A549 (cell line): Measurements from ENCODE around the gene GABARAP. TPM values are rescaled to one million over a fixed set of nuclear protein-coding genes. Genes with fewer than 3 reads are reported as not detected.
A peak's percentile ranks its signal among the peaks of the same experiment; 100 is the strongest.

Experiments
- ATAC-seq, 2 experiments: fragments of 200-7000 bp in 1 of 2; fragments of >200 bp in 1 of 2; cut with Nextera tagmentation in 1 of 2; cut with Tn5 transposase in 1 of 2; 3 replicates each; pipeline versions ENCODE4 v1.8.0 to v1.9.1; 2018 to 2020; ENCODE audit warnings: mild to moderate bottlenecking in 1 of 2, moderate library complexity in 1 of 2
- CTCF ChIA-PET: fragments of 300-600 bp; sonication (Branson Sonifier 250); formaldehyde crosslinking; extraction: SDS; loops from one replicate; lab custom pipeline; 2021; ENCODE audit warnings: antibody characterized with exemption, inconsistent platforms; lab: Yijun Ruan, JAX
- POLR2A ChIA-PET: fragments of 350-600 bp; formaldehyde crosslinking; extraction: SDS; loops from one replicate; lab custom pipeline; 2021; ENCODE audit warnings: antibody characterized with exemption, inconsistent platforms; lab: Yijun Ruan, JAX
- DNase-seq, 2 experiments: peaks; one replicate each; pipeline versions ENCODE4 v3.0.0 to v3.0.0-alpha.2; 2011 to 2016; ENCODE audit warnings: low read depth in 1 of 2, low spot score in 1 of 2
- FAIRE-seq: peaks from 2 replicates; lab custom pipeline; 2011; peaks lifted over from hg19 to GRCh38; lab: Jason Lieb, UNC
- H3K27ac ChIP-seq, 2 experiments: fragments of >200 bp; sonication (Bioruptor Twin); formaldehyde crosslinking; 3 replicates each; pipeline ENCODE4 v1.5.1; 2016 to 2017
- H3K4me1 ChIP-seq: fragments of >200 bp; sonication (Bioruptor Twin); formaldehyde crosslinking; 3 replicates; pipeline ENCODE4 v1.6.1; 2016
- H3K4me2 ChIP-seq: fragments of >200 bp; sonication (Bioruptor Twin); formaldehyde crosslinking; 3 replicates; pipeline ENCODE4 v1.6.1; 2016
- H3K4me3 ChIP-seq: fragments of >200 bp; sonication (Bioruptor Twin); formaldehyde crosslinking; 3 replicates; pipeline ENCODE4 v1.5.1; 2016
- H3K9me3 ChIP-seq: fragments of >200 bp; sonication (Bioruptor Twin); formaldehyde crosslinking; 3 replicates; pipeline ENCODE4 v1.6.1; 2016
- ATOH8 ChIP-seq: fragments of 250-450 bp; sonication (Bioruptor Pico); IDR thresholded peaks from 2 replicates; pipeline ENCODE4 v1.5.0; 2020; ENCODE audit warnings: low read depth, mild to moderate bottlenecking, moderate library complexity
- BCL3 ChIP-seq: fragments of >200 bp; sonication (Bioruptor Twin); formaldehyde crosslinking; IDR thresholded peaks from 3 replicates; pipeline ENCODE4 v1.6.1; 2016
- BHLHE40 ChIP-seq: IDR thresholded peaks from 2 replicates; pipeline ENCODE4 v1.6.1; 2012; ENCODE audit warnings: low read depth, low read length, inconsistent platforms
- EP300 ChIP-seq, 2 experiments: fragments of >200 bp; sonication (Bioruptor Twin); formaldehyde crosslinking; IDR thresholded peaks; 2 replicates in 1 of 2; 3 replicates in 1 of 2; pipeline ENCODE4 v1.6.1; 2016 to 2017
- ESRRA ChIP-seq: fragments of 150-350 bp; IDR thresholded peaks from 2 replicates; pipeline ENCODE4 v1.6.1; 2014; ENCODE audit warnings: mild to moderate bottlenecking, low read length, borderline replicate concordance
- FOSB ChIP-seq: fragments of 250-450 bp; sonication (Bioruptor Pico); IDR thresholded peaks from 2 replicates; pipeline ENCODE4 v1.5.0; 2020; ENCODE audit warnings: mild to moderate bottlenecking, moderate library complexity
- FOSL2 ChIP-seq, 2 experiments: fragments of 450-650 bp in 1 of 2; fragments of >200 bp in 1 of 2; sonication (Bioruptor Twin) in 1 of 2; formaldehyde crosslinking; IDR thresholded peaks; 2 replicates each; pipeline versions ENCODE4 v1.5.0 to v1.6.1; 2016 to 2020; ENCODE audit warnings: mild to moderate bottlenecking in 1 of 2, moderate library complexity in 1 of 2
- GATA3 ChIP-seq: IDR thresholded peaks from 2 replicates; pipeline ENCODE4 v1.6.1; 2012; ENCODE audit warnings: borderline replicate concordance
- HMGXB4 ChIP-seq: fragments of 250-450 bp; sonication (Bioruptor Pico); IDR thresholded peaks from 2 replicates; pipeline ENCODE4 v1.5.0; 2021; ENCODE audit warnings: mild to moderate bottlenecking, moderate library complexity, borderline replicate concordance
- HOXB13 ChIP-seq: fragments of 250-450 bp; sonication (Bioruptor Pico); IDR thresholded peaks from 2 replicates; pipeline ENCODE4 v1.5.0; 2020; ENCODE audit warnings: low read depth, mild to moderate bottlenecking, moderate library complexity
- JUN ChIP-seq, 2 experiments: fragments of >200 bp; sonication (Bioruptor Twin); formaldehyde crosslinking; IDR thresholded peaks; 2 replicates in 1 of 2; 3 replicates in 1 of 2; pipeline ENCODE4 v1.6.1; 2016 to 2017
- KDM5A ChIP-seq: fragments of 200-600 bp; sonication (generic); IDR thresholded peaks from 2 replicates; pipeline ENCODE4 v1.6.1; 2016; ENCODE audit warnings: antibody characterized with exemption, mild to moderate bottlenecking
- MAFK ChIP-seq: fragments of 450-650 bp; IDR thresholded peaks from 2 replicates; pipeline ENCODE4 v1.6.1; 2014; ENCODE audit not compliant: partially characterized antibody
- MAX ChIP-seq: IDR thresholded peaks from 2 replicates; pipeline ENCODE4 v1.6.1; 2012
- NFE2L2 ChIP-seq: fragments of 150-350 bp; conservative IDR thresholded peaks from 2 replicates; pipeline ENCODE4 v1.6.1; 2014; ENCODE audit warnings: low read length
- PBX3 ChIP-seq: IDR thresholded peaks from 2 replicates; pipeline ENCODE4 v1.6.1; 2012
- PHF8 ChIP-seq: fragments of 200-600 bp; sonication (generic); IDR thresholded peaks from 2 replicates; pipeline ENCODE4 v1.6.1; 2016; ENCODE audit warnings: low read depth, mild to moderate bottlenecking, antibody characterized with exemption, moderate library complexity, borderline replicate concordance
- POLR2A ChIP-seq: IDR thresholded peaks from 2 replicates; pipeline ENCODE4 v1.6.1; 2012; ENCODE audit warnings: mild to moderate bottlenecking, low read length
- REST ChIP-seq: fragments of 200-600 bp; sonication (generic); IDR thresholded peaks from 2 replicates; pipeline ENCODE4 v1.6.1; 2016; ENCODE audit warnings: antibody characterized with exemption, mild to moderate bottlenecking, moderate library complexity
- RFX5 ChIP-seq: fragments of 450-650 bp; IDR thresholded peaks from 2 replicates; pipeline ENCODE4 v1.7.1; 2014; ENCODE audit warnings: antibody characterized with exemption, mild to moderate bottlenecking, moderate library complexity
- SREBF2 ChIP-seq: fragments of 450-650 bp; IDR thresholded peaks from 2 replicates; pipeline ENCODE4 v1.6.1; 2014; ENCODE audit warnings: mild to moderate bottlenecking, moderate library complexity
- TFCP2L1 ChIP-seq: fragments of 250-450 bp; sonication (Bioruptor Pico); IDR thresholded peaks from 2 replicates; pipeline ENCODE4 v1.5.0; 2021; ENCODE audit warnings: mild to moderate bottlenecking
- TP53 ChIP-seq: fragments of 250-450 bp; sonication (Bioruptor Pico); IDR thresholded peaks from 2 replicates; pipeline ENCODE4 v1.5.0; 2021; ENCODE audit warnings: mild to moderate bottlenecking, moderate library complexity
- ZFP36 ChIP-seq: fragments of 450-650 bp; IDR thresholded peaks from 2 replicates; pipeline ENCODE4 v1.6.1; 2014; ENCODE audit warnings: borderline replicate concordance; ENCODE audit not compliant: partially characterized antibody
- ZSCAN20 ChIP-seq: fragments of 250-450 bp; sonication (Bioruptor Pico); IDR thresholded peaks from 2 replicates; pipeline ENCODE4 v1.8.0; 2022; ENCODE audit warnings: mild to moderate bottlenecking, moderate library complexity
- WGBS: methylation state at CpG from one replicate; pipeline ENCODE4 v1.1.6; 2017; ENCODE audit errors: missing lambda C conversion rate; 5-methylcytosine and 5-hydroxymethylcytosine counted together
- polyA plus RNA-seq, 4 experiments: library from polyadenylated mRNA; depleted of rRNA in 3 of 4; stranded (reverse); fragments of >200 nt; fragmentation: RNase III in 1 of 4; extraction: RNeasy Plus Mini Kit Qiagen cat#74134 plus additional on column Dnase treatment in 1 of 4; gene quantifications; 2 replicates in 3 of 4; 3 replicates in 1 of 4; pipeline ENCODE4 v1.2.3, GENCODE V29; 2011 to 2017

Gene GABARAP
- polyA plus RNA-seq, 2 of the 4 experiments (the other 2 are of a cell fraction) = 399 to 504 TPM

- no peak for TF ChIP-seq ZFP36
- no peak for TF ChIP-seq SREBF2
Observed at GRCh38 chr17:7220593-7221277, 21.5 kb downstream of the GABARAP start (continued).

GRCh38 chr17:7219812-7220592 is 22.2 kb downstream of the GABARAP start, which contains the start of the genes ACADVL and DLG4:
ACADVL (plus strand) TSS chr17:7219938; CDS start chr17:7219985, 47 bp downstream.
DLG4 (minus strand) TSS chr17:7219836.
- peak within 1 kb of the TSS; percentile 74 for H3K4me3 ChIP-seq
- ChIA-PET POLR2A (interaction anchor here (0.6 to 2.7 kb wide), 10 partner anchors 10 to 349 kb away, joined by 3 to 63 read pairs (median 4); partner anchors contain the start of genes DVL2, GABARAP and PHF23), CTCF (interaction anchor here (0.5 to 10.0 kb wide), 27 partner anchors 11 to 341 kb away, joined by 3 to 169 read pairs (median 4); partner anchors contain the start of genes DVL2, GABARAP, PHF23 and SLC2A4)
- FAIRE-seq (peak; percentile 23), ATAC-seq (peak; percentile 54 to 82), DNase-seq (peak; percentile 82 to 96)
- peaks cover 51% of the 10 kb centered on the region for H3K4me1 ChIP-seq
- peak within 1 kb of the TSS; percentile 86 for H3K4me2 ChIP-seq
- 4% methylated on average over 32 of the region's 63 CpGs for WGBS
- no peaks in the 10 kb centered on the region for H3K9me3 ChIP-seq
- peak within 1 kb of the TSS; percentile 88 to 98 for H3K27ac ChIP-seq
- TF ChIP-seq RFX5 = 0 out of 2 replicates have a peak, but pooled peaks have one; percentile 18
- peak; percentile 52 for TF ChIP-seq TFCP2L1 (CRISPR knock-in tag)
- peak; percentile 59 for TF ChIP-seq MAFK
- peak; percentile 88 for TF ChIP-seq POLR2A
- TF ChIP-seq PHF8 = peak; percentile 77
- peak; percentile 2; the same call in 1 of the 2 replicates for TF ChIP-seq ATOH8 (CRISPR knock-in tag)
- TF ChIP-seq EP300 (IDR thresholded peaks at IDR 0.05) = no peak
- no peak for TF ChIP-seq KDM5A
- TF ChIP-seq ZSCAN20 = no peak
- peak; percentile 57 for TF ChIP-seq FOSL2 (IDR thresholded peaks at IDR 0.05)
- peak; percentile 93 for TF ChIP-seq FOSL2 (CRISPR knock-in tag; IDR thresholded peaks at IDR 0.05)
- 0 out of 2 replicates have a peak, but pooled peaks have one; percentile 23 for TF ChIP-seq ESRRA
- peak; percentile 77; the same call in 1 of the 2 replicates for TF ChIP-seq FOSB (CRISPR knock-in tag)
- TF ChIP-seq JUN (IDR thresholded peaks at IDR 0.05) = peak; percentile 55 to 72; a peak in 3 of 5 replicates
- no peak for TF ChIP-seq HOXB13 (CRISPR knock-in tag)
- TF ChIP-seq GATA3 = peak; percentile 21; the same call in 1 of the 2 replicates
- TF ChIP-seq MAX = peak; percentile 51; the same call in 1 of the 2 replicates
- TF ChIP-seq PBX3 = peak; percentile 61
- TF ChIP-seq HMGXB4 (CRISPR knock-in tag) = peak; percentile 69; the same call in 1 of the 2 replicates
- TF ChIP-seq BCL3 = peak; percentile 45; the same call in 1 of the 3 replicates
- TF ChIP-seq NFE2L2 = no peak
- TF ChIP-seq BHLHE40 = no peak
- TF ChIP-seq REST = 0 out of 2 replicates have a peak, but pooled peaks have one; percentile 12
- TF ChIP-seq TP53 (CRISPR knock-in tag) = peak; percentile 42
